Suprapubic skin (tissue), 4 donors: ENCODE results near the gene SCD5.

ENCODE experiments used
- POLR2A ChIP-seq, 2 donors: fragments of 450-650 bp; IDR thresholded peaks; one replicate each; pipeline ENCODE4 v1.6.1; 2017; ENCODE audit warnings: antibody characterized with exemption in 2 of 2, mild to moderate bottlenecking in 2 of 2, moderate library complexity in 2 of 2
- POLR2AphosphoS5 ChIP-seq, 3 donors: sonication (generic); formaldehyde crosslinking; IDR thresholded peaks; one replicate each; pipeline ENCODE4 v1.6.1; 2017; ENCODE audit warnings: antibody characterized with exemption in 3 of 3
- TF ChIP-seq, protein P1 (sequence below), 2 donors: fragments of 200-600 bp in 1 of 2; fragments of 450-650 bp in 1 of 2; sonication (generic) in 1 of 2; IDR thresholded peaks; one replicate each; pipeline ENCODE4 v1.5.1; 2016 to 2019; ENCODE audit warnings: antibody characterized with exemption in 2 of 2, mild to moderate bottlenecking in 1 of 2, moderate library complexity in 1 of 2

DNA sequence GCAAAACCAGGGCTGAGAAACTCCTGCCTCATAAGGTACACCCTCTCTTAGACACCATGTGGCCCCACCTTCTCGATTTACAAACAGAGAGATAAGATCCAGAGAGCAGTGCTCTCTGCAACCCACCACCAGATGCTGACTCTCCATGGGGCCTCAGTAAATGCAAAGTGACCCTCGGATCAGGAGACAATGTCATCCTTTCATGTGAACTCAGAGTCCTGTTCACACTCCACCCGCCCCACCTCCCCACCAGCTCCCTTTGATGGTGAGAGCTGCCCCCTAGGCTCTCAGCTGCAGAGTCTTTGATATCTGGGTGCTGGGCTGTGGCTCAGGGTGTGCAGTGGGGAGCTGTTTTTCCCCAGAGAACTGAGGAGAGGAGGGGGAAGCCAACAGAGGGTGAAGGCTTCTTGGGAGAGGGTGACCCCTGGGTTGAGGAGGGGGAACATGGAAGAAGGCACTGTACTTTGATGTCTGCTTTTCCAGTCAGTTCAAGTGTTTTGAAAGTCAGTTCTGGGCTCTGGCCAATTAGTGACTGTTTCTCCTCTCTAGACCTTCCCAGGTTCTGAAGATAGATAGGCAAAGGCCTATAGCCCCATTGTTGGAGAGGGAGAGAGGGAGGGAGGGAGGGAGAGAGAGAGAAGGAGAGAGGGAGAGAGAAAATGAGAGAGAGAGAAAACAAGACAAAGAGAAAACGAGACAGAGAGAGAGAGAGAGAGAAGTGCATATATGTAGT is 88.2 kb downstream of the SCD5 start:
- TF ChIP-seq, protein P1, sequence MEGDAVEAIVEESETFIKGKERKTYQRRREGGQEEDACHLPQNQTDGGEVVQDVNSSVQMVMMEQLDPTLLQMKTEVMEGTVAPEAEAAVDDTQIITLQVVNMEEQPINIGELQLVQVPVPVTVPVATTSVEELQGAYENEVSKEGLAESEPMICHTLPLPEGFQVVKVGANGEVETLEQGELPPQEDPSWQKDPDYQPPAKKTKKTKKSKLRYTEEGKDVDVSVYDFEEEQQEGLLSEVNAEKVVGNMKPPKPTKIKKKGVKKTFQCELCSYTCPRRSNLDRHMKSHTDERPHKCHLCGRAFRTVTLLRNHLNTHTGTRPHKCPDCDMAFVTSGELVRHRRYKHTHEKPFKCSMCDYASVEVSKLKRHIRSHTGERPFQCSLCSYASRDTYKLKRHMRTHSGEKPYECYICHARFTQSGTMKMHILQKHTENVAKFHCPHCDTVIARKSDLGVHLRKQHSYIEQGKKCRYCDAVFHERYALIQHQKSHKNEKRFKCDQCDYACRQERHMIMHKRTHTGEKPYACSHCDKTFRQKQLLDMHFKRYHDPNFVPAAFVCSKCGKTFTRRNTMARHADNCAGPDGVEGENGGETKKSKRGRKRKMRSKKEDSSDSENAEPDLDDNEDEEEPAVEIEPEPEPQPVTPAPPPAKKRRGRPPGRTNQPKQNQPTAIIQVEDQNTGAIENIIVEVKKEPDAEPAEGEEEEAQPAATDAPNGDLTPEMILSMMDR (IDR thresholded peaks at IDR 0.05) = no peak
- no peak for TF ChIP-seq POLR2AphosphoS5 (IDR thresholded peaks at IDR 0.05)
- TF ChIP-seq POLR2A (IDR thresholded peaks at IDR 0.05) = no peak
